HUES64 (cell line): Measurements from ENCODE around the gene WDR83.

ENCODE experiments used
- H3K27ac ChIP-seq: 2 replicates; pipeline ENCODE4 v1.7.0; 2013; ENCODE audit warnings: low read depth, low read length, inconsistent platforms
- H3K27me3 ChIP-seq: 2 replicates; pipeline ENCODE4 v1.6.1; 2013; ENCODE audit warnings: mild to moderate bottlenecking, low read length; ENCODE audit not compliant: insufficient read depth
- H3K36me3 ChIP-seq: 2 replicates; pipeline ENCODE4 v1.6.1; 2013; ENCODE audit warnings: mild to moderate bottlenecking, low read length; ENCODE audit not compliant: insufficient read depth
- H3K4me1 ChIP-seq: 2 replicates; pipeline ENCODE4 v1.6.1; 2013; ENCODE audit warnings: mild to moderate bottlenecking, low read length, moderate library complexity; ENCODE audit not compliant: insufficient read depth
- H3K4me3 ChIP-seq: 2 replicates; pipeline ENCODE4 v1.5.1; 2013; ENCODE audit warnings: mild to moderate bottlenecking, low read length, moderate library complexity
- H3K9ac ChIP-seq: 2 replicates; pipeline ENCODE4 v1.6.1; 2013; ENCODE audit warnings: mild to moderate bottlenecking, low read depth, low read length
- H3K9me3 ChIP-seq: 2 replicates; pipeline ENCODE4 v1.6.1; 2013; ENCODE audit warnings: low read depth, low read length; ENCODE audit not compliant: insufficient read depth
- WGBS: fragments of 150-250, 120-280 bp; methylation state at CpG from one replicate; pipeline ENCODE4 v1.1.7; 2013; ENCODE audit warnings: missing lambda C conversion rate; 5-methylcytosine and 5-hydroxymethylcytosine counted together

WDR83 gene

DNA sequence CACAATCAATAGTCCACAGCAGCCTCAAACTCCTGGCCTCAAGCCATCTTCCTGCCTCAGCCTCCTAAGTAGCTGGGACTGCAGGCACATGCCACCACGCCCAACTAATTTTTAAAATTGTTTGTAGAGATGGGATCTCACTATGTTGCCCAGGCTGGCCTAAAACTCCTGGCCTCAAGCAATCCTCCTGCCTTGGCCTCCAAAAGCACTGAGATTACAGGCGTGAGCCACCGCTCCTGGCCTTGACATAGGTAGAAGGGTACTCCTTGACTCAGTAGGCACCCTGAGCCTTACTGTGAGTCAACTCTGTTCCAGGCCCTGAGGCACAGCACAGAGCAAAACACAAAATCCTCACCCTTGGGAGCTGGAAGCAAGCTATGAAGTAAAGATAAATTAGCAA, 49.3 kb downstream of the WDR83 start:
- Histone ChIP-seq H3K9ac (no peak overlapping the region), H3K9me3 (no peaks in the 10 kb centered on the region), H3K4me1 (peaks cover 5% of the 10 kb centered on the region; the same call in 1 of the 2 replicates), H3K36me3 (peaks cover 85% of the 10 kb centered on the region), H3K4me3 (no peak overlapping the region), H3K27ac (no peak overlapping the region), H3K27me3 (no peaks in the 10 kb centered on the region)
- 97% methylated on average over 3 of the region's 3 CpGs for WGBS

DNA sequence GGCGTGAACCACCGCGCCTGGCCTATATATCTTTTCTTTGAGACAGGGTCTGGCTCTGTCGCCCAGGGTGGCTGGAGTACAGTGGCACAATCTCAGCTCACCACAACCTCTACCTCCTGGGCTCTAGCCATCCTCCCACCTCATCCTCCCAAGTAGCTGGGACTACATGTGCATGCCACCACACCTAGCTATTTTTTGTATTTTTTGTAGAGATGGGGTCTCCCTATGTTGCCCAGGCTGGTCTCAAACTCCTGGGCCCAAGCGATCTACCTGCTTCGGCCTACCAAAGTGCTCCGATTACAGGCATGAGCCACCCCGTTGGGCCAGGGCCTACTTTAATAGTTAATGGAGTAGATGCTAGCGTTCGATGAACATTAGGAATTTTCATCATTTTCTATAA, 53.7 kb downstream of the WDR83 start:
- Histone ChIP-seq H3K4me3 (peak overlapping the region; percentile 81), H3K27me3 (no peaks in the 10 kb centered on the region), H3K9ac (peak overlapping the region; percentile 94), H3K36me3 (peaks cover 46% of the 10 kb centered on the region), H3K4me1 (peaks cover 5% of the 10 kb centered on the region; the same call in 1 of the 2 replicates), H3K9me3 (no peaks in the 10 kb centered on the region), H3K27ac (no peak overlapping the region)
- 95% methylated on average over 10 of the region's 10 CpGs for WGBS

DNA sequence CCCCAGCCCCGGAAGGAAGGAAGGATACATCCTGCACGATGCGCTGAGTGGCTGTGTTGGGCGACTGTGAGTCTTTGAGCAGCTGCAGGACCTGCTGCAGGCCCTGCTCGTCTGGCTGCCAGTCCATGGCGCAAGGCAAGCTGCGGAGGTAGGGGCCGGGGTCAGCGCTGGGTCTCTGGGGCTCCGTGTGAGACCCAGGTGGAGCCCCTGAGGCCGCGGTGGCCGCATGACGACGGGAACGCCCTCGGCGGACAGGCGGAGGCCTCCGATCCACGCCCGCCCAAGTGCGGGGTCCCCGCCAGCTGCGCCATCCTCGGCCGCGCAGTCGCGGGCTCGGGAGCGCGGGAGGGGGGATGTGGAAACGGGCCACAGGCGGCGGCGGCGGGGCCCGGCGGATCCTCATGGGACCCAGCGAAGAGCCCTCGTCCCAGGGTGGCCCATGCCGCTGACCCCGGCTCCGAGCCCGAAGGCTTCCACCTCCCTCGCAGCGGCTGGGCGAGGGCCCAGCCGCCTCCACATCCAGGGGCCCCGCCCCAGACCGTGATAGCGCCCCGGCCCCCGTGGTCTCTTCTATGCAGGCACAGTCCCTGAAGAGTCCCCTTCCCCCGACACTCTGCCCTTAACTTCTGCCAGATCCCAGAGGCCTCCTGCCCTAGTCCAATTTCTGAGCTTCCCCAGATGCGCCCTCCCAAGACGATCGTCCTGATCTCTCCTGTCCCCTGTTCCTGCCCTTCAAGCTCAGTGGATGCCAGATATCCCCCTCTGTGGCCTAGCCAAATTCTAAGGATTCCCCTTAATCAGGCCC, 54.4 kb downstream of the WDR83 start:
- Histone ChIP-seq H3K4me3 (peak overlapping the region; percentile 81), H3K27me3 (no peaks in the 10 kb centered on the region), H3K36me3 (peaks cover 39% of the 10 kb centered on the region), H3K9ac (peak overlapping the region; percentile 94), H3K9me3 (no peaks in the 10 kb centered on the region), H3K27ac (peak overlapping the region; percentile 97), H3K4me1 (peaks cover 5% of the 10 kb centered on the region; the same call in 1 of the 2 replicates)
- WGBS: 22% methylated on average over 59 of the region's 59 CpGs

DNA sequence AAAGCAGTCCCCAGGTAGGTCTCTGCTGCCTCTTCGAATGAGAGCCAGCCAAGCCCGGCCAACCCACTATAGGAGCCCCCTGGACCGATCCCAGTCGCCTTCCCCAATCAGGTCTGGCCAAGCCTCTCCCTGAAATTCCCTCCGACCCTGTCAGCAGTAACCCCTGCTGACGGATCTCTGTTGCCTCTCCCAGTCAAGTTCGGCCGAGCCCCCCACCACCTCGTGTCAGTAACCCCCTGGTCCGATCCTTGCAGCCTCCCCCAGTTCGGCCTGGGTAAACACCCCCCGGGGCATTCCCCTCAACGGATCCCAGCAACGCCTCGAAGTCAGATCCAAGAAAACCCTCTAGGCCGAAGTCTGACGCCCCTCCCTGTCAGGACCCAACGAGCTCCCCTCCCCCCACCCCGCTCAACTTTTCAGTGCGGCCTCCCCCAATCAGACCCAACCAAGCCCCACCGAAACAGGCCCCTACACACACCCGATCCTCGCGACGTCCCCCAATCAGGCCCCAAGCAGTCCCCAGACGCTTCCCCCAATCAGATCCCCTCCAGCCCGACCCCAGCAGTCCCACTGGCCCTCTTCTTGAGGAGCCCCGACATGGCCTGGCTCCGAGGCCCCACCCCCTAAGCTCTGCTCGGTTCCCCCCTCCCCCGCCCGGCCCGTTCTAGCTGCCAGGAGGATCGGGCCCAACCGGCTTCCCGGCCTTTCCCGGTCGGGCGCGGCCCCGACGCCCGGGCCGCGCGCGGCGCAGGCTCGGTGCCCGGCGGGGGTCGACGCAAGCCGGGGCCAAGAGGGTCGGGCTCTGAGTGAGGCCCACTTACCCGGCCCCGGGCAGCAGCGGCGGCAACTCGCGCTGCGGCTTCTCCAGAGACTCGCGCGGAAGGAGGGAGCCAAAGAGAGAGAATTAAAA, 55.3 kb downstream of the WDR83 start:
- Histone ChIP-seq H3K9me3 (no peaks in the 10 kb centered on the region), H3K9ac (peak overlapping the region; percentile 94), H3K4me3 (peak overlapping the region; percentile 81), H3K27ac (peak overlapping the region; percentile 97), H3K27me3 (no peaks in the 10 kb centered on the region), H3K4me1 (peaks cover 7% of the 10 kb centered on the region), H3K36me3 (peaks cover 31% of the 10 kb centered on the region)
- WGBS: under 1% methylated on average over 64 of the region's 65 CpGs

DNA sequence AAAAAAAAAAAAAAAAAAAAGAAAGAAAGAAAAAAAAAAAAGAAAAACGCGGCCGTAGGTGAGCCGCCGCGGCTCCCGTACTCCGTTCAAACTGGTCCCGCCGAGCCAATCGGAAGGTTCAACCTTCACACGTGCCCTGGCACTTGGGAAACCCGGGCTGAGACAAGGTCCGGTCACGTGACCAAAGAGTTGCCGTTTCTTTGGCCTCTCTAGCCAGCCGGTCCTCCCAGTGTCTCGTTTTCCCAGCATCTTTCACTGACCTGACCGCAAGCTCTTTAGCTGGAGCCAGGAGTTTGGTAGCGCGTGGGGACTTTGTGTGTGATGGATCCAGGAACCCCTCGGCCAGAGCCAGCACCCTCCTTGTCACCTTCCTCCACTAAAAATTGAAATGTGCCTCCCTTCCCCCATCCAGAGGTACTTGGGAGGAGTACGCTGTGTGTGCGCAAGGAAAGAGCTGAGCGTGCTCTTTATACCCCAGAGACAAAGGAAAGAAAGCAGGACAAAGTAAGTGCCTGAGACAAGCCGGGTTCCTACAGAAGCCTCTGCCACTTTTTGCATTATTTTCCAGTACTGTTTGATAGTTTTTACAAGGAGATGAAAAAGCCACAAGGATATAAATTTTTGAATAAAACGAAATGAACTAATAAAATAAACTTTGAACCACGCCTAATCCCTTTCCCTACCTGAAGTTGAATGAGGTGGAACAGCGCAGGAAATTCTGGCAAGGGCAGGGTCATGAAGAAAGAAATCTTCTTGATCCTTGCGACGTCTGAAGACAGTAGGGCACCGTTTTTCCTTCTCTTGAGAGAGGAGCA, 56.2 kb downstream of the WDR83 start:
- Histone ChIP-seq H3K27me3 (no peaks in the 10 kb centered on the region), H3K9ac (peak overlapping the region; percentile 94), H3K9me3 (no peaks in the 10 kb centered on the region), H3K4me1 (peaks cover 7% of the 10 kb centered on the region), H3K4me3 (peak overlapping the region; percentile 81), H3K27ac (peak overlapping the region; percentile 97), H3K36me3 (peaks cover 24% of the 10 kb centered on the region)
- under 1% methylated on average over 26 of the region's 32 CpGs for WGBS

DNA sequence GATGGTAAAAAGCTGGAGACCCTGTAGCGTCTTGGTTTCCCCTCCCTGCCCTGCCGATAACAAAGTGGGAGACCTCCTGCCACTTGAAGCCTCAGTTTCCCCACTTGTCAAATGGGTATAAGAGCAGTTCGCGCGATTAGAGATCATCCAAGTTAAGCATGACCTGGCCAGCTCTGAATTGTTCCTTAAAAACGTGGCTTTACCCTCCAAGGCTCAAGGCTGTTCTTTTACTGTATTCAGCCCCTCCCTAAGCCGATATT, 56.7 kb downstream of the WDR83 start:
- H3K4me3 ChIP-seq: peak overlapping the region; percentile 81
- peaks cover 19% of the 10 kb centered on the region for H3K36me3 ChIP-seq
- peaks cover 7% of the 10 kb centered on the region for H3K4me1 ChIP-seq
- no peaks in the 10 kb centered on the region for H3K27me3 ChIP-seq
- under 1% methylated on average over 7 of the region's 7 CpGs for WGBS
- H3K27ac ChIP-seq: peak overlapping the region; percentile 77
- H3K9me3 ChIP-seq: no peaks in the 10 kb centered on the region
- peak overlapping the region; percentile 94 for H3K9ac ChIP-seq

DNA sequence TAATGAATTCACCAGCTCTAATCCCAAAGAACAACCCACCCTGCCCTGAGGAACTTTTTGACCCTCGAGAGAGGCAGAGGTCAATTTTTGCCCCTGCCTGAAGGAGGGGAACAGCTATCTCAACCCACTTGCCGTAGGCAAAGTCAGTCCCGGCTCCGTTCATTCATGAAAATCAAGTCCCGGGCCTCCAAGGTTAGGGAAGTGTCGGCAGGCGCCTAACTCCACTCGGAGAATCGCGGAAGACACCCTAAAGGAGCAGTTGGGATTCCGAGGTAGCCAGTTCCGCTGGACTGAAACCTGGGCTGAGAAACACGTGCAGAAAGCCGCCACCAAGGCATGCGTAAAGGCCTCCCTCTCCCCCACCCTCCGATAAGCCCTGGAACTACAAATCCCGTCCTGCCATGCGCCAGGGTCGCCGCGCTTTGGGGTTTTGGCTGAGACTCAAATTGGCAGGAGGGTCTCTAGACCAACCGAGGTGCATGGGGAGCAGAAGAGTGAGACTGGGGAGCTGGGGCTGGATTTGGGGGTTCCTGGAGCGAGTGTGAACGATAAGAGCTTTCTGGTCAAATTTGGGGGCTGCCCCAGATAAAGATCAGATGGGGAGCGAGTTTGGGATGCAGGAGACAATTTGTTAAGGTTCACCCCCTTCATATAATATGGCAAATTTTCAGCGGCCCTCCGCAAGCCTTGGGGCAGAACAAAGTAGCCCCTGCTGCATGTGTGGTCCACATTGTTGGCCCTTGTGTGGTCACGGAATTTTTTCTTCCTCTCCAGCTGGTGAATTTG, 57.2 kb downstream of the WDR83 start, which contains the start of gene TNPO2:
Gene TNPO2, minus strand, starts transcription at position 292 of the 786 bp plus-strand sequence. CDS start 2,955 bp downstream, outside the sequence.
- no peaks in the 10 kb centered on the region for H3K27me3 ChIP-seq
- peak within 1 kb of the TSS; percentile 94 for H3K9ac ChIP-seq
- peak within 1 kb of the TSS; percentile 77 for H3K27ac ChIP-seq
- peaks cover 15% of the 10 kb centered on the region for H3K36me3 ChIP-seq
- 6% methylated on average over 28 of the region's 28 CpGs for WGBS
- peak within 1 kb of the TSS; percentile 81 for H3K4me3 ChIP-seq
- peaks cover 7% of the 10 kb centered on the region for H3K4me1 ChIP-seq
- H3K9me3 ChIP-seq: no peaks in the 10 kb centered on the region
